ENCODE measurements around the gene MARCHF3. TPM values are rescaled to one million over a fixed set of nuclear protein-coding genes. Genes with fewer than 3 reads are reported as not detected.

The MARCHF3 gene
- total RNA-seq, 5 donors from 2014 or later (not counting 1 experiment from before 2014, with no cell fraction given) = 5.6 to 9.9 (median 7.6) TPM

GRCh38 chr5:127011961-127012644 is 18.3 kb downstream of the MARCHF3 start:
- DNase-seq = no peak

DNA sequence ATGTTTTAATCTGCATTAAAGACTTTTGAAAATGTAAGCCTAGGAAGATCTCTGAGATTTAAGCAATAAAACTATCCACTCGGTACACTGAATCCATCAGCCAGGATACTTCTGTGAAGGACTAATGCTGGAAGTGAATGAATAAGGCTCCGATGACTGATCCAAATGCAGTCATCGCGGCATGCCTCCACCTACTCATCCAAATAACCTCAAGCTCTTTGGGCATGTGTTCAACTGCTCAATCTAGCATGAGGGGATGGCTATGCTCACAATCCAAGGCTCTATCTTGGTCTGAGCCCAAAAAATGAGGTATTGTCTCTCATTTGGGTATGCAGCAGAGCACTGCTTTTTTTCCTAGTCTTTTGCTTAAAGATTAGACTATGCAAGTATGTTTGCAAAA is 19.2 kb downstream of the MARCHF3 start:
- Histone ChIP-seq H3K4me1 (ENCODE audit: control insufficient read depth in 1 of 2, extremely low read depth in 1 of 2, insufficient read depth in 2 of 2, low read length in 2 of 2) (peaks cover 0 to 9% of the 10 kb centered on the region in 2 experiments), H3K36me3 (ENCODE audit: control insufficient read depth in 2 of 2, extremely low read depth in 1 of 2, insufficient read depth in 1 of 2, low read length in 1 of 2) (no peaks in the 10 kb centered on the region), H3K4me3 (ENCODE audit: control insufficient read depth in 1 of 2, extremely low read depth in 1 of 2, low read length in 1 of 2) (no peak overlapping the region), H3K27ac (ENCODE audit: low read length) (no peak overlapping the region), H3K27me3 (replicated peaks in 1 of 2; ENCODE audit: control insufficient read depth in 2 of 2, extremely low read depth in 1 of 2, insufficient read depth in 2 of 2, low read length in 1 of 2) (no peaks in the 10 kb centered on the region), H3K9me3 (no peaks in the 10 kb centered on the region)
- DNase-seq (no peak), ATAC-seq (replicated peaks in 1 of 4) (no peak)
- Mint-ChIP-seq H3K4me3 (no peak overlapping the region), H3K4me1 (peaks cover 32 to 50% (median 40%) of the 10 kb centered on the region in 3 donors), H3K36me3 (no peaks in the 10 kb centered on the region), H3K27me3 (no peaks in the 10 kb centered on the region), H3K9me3 (no peaks in the 10 kb centered on the region), H3K27ac (no peak overlapping the region)
- WGBS (ENCODE audit: insufficient coverage) = no CpG with 5 or more reads among the region's 4 CpGs
- ChIA-PET POLR2A (interaction anchor here (0.6 to 1.0 kb wide), 2 partner anchors 13 to 198 kb away, joined by 3 to 7 read pairs; no protein-coding TSS in a partner anchor), CTCF (interaction anchor here in 1 of 2 donors (0.8 kb wide), 1 partner anchor 669 kb away, joined by 3 read pairs; no protein-coding TSS in a partner anchor)

More at GRCh38 chr5:127011961-127012644, 18.3 kb downstream of the MARCHF3 start:
- 0% methylated on average over 1 of the region's 2 CpGs for WGBS (ENCODE audit: insufficient coverage)
- ChIA-PET POLR2A (no interaction called here), CTCF (no interaction called here)
- no peaks in the 10 kb centered on the region for H3K9me3 ChIP-seq
- H3K36me3 Mint-ChIP-seq = no peaks in the 10 kb centered on the region
- H3K27ac ChIP-seq (ENCODE audit: low read length) = no peak overlapping the region
- peaks cover 0 to 9% of the 10 kb centered on the region in 2 experiments for H3K4me1 ChIP-seq (ENCODE audit: control insufficient read depth in 1 of 2, extremely low read depth in 1 of 2, insufficient read depth in 2 of 2, low read length in 2 of 2)
- H3K4me3 ChIP-seq (ENCODE audit: control insufficient read depth in 1 of 2, extremely low read depth in 1 of 2, low read length in 1 of 2) = no peak overlapping the region
- H3K4me3 Mint-ChIP-seq = no peak overlapping the region
- H3K9me3 Mint-ChIP-seq = no peaks in the 10 kb centered on the region
- no peaks in the 10 kb centered on the region for H3K36me3 ChIP-seq (ENCODE audit: control insufficient read depth in 2 of 2, extremely low read depth in 1 of 2, insufficient read depth in 1 of 2, low read length in 1 of 2)
- no peaks in the 10 kb centered on the region for H3K27me3 Mint-ChIP-seq
- H3K27me3 ChIP-seq (replicated peaks in 1 of 2; ENCODE audit: control insufficient read depth in 2 of 2, extremely low read depth in 1 of 2, insufficient read depth in 2 of 2, low read length in 1 of 2) = no peaks in the 10 kb centered on the region
- ATAC-seq (replicated peaks in 1 of 4) = no peak
- peaks cover 29 to 54% (median 35%) of the 10 kb centered on the region in 3 donors for H3K4me1 Mint-ChIP-seq
- H3K27ac Mint-ChIP-seq = no peak overlapping the region

GRCh38 chr5:127010362-127010761 is 20.0 kb downstream of the MARCHF3 start:
- H3K9me3 ChIP-seq = no peaks in the 10 kb centered on the region
- POLR2A ChIA-PET = no interaction called here
- no peaks in the 10 kb centered on the region for H3K36me3 Mint-ChIP-seq
- H3K4me1 ChIP-seq (ENCODE audit: control insufficient read depth in 1 of 2, extremely low read depth in 1 of 2, insufficient read depth in 2 of 2, low read length in 2 of 2) = peaks cover 0 to 9% of the 10 kb centered on the region in 2 experiments
- H3K9me3 Mint-ChIP-seq = no peaks in the 10 kb centered on the region
- no peaks in the 10 kb centered on the region for H3K27me3 Mint-ChIP-seq
- CTCF ChIA-PET = interaction anchor here in 1 of 2 donors (0.8 kb wide), 1 partner anchor 668 kb away, joined by 3 read pairs; no protein-coding TSS in a partner anchor
- no peak for ATAC-seq (replicated peaks in 1 of 4)
- H3K27ac ChIP-seq (ENCODE audit: low read length) = no peak overlapping the region
- no peak overlapping the region for H3K4me3 ChIP-seq (ENCODE audit: control insufficient read depth in 1 of 2, extremely low read depth in 1 of 2, low read length in 1 of 2)
- DNase-seq = no peak
- no peaks in the 10 kb centered on the region for H3K36me3 ChIP-seq (ENCODE audit: control insufficient read depth in 2 of 2, extremely low read depth in 1 of 2, insufficient read depth in 1 of 2, low read length in 1 of 2)
- 80% methylated on average over 1 of the region's 2 CpGs for WGBS (ENCODE audit: insufficient coverage)
- no peak overlapping the region for H3K4me3 Mint-ChIP-seq
- H3K4me1 Mint-ChIP-seq = peaks cover 30 to 44% (median 40%) of the 10 kb centered on the region in 3 donors
- no peak overlapping the region for H3K27ac Mint-ChIP-seq
- H3K27me3 ChIP-seq (replicated peaks in 1 of 2; ENCODE audit: control insufficient read depth in 2 of 2, extremely low read depth in 1 of 2, insufficient read depth in 2 of 2, low read length in 1 of 2) = no peaks in the 10 kb centered on the region

- Mint-ChIP-seq H3K4me3 (no peak overlapping the region), H3K4me1 (peaks cover 30 to 38% (median 36%) of the 10 kb centered on the region in 3 donors), H3K27ac (no peak overlapping the region), H3K9me3 (no peaks in the 10 kb centered on the region), H3K36me3 (no peaks in the 10 kb centered on the region), H3K27me3 (no peaks in the 10 kb centered on the region)
- Histone ChIP-seq H3K9me3 (no peaks in the 10 kb centered on the region), H3K27me3 (replicated peaks in 1 of 2; ENCODE audit: control insufficient read depth in 2 of 2, extremely low read depth in 1 of 2, insufficient read depth in 2 of 2, low read length in 1 of 2) (no peaks in the 10 kb centered on the region), H3K27ac (ENCODE audit: low read length) (no peak overlapping the region), H3K4me3 (ENCODE audit: control insufficient read depth in 1 of 2, extremely low read depth in 1 of 2, low read length in 1 of 2) (no peak overlapping the region), H3K36me3 (ENCODE audit: control insufficient read depth in 2 of 2, extremely low read depth in 1 of 2, insufficient read depth in 1 of 2, low read length in 1 of 2) (no peaks in the 10 kb centered on the region), H3K4me1 (ENCODE audit: control insufficient read depth in 1 of 2, extremely low read depth in 1 of 2, insufficient read depth in 2 of 2, low read length in 2 of 2) (peaks cover 0 to 9% of the 10 kb centered on the region in 2 experiments)
- ChIA-PET CTCF (no interaction called here), POLR2A (no interaction called here)
- WGBS (ENCODE audit: insufficient coverage) = no CpG with 5 or more reads among the region's 1 CpG
- no peak for DNase-seq
- no peak for ATAC-seq (replicated peaks in 1 of 4)
These were observed 20.6 kb downstream of the MARCHF3 start for GRCh38 chr5:127009784-127010183.

GRCh38 chr5:127008300-127008975 is 21.9 kb downstream of the MARCHF3 start:
- Histone ChIP-seq H3K9me3 (no peaks in the 10 kb centered on the region), H3K27ac (ENCODE audit: low read length) (no peak overlapping the region), H3K4me3 (ENCODE audit: control insufficient read depth in 1 of 2, extremely low read depth in 1 of 2, low read length in 1 of 2) (no peak overlapping the region), H3K4me1 (ENCODE audit: control insufficient read depth in 1 of 2, extremely low read depth in 1 of 2, insufficient read depth in 2 of 2, low read length in 2 of 2) (peaks cover 0 to 9% of the 10 kb centered on the region in 2 experiments), H3K27me3 (replicated peaks in 1 of 2; ENCODE audit: control insufficient read depth in 2 of 2, extremely low read depth in 1 of 2, insufficient read depth in 2 of 2, low read length in 1 of 2) (no peaks in the 10 kb centered on the region), H3K36me3 (ENCODE audit: control insufficient read depth in 2 of 2, extremely low read depth in 1 of 2, insufficient read depth in 1 of 2, low read length in 1 of 2) (no peaks in the 10 kb centered on the region)
- Mint-ChIP-seq H3K27me3 (no peaks in the 10 kb centered on the region), H3K4me1 (peaks cover 18 to 26% (median 25%) of the 10 kb centered on the region in 3 donors), H3K9me3 (no peaks in the 10 kb centered on the region), H3K4me3 (no peak overlapping the region), H3K27ac (no peak overlapping the region), H3K36me3 (no peaks in the 10 kb centered on the region)
- no CpG with 5 or more reads among the region's 6 CpGs for WGBS (ENCODE audit: insufficient coverage)
- DNase-seq (no peak), ATAC-seq (replicated peaks in 1 of 4) (no peak)
- POLR2A ChIA-PET = no interaction called here
- CTCF ChIA-PET = no interaction called here

GRCh38 chr5:127007522-127007921 is 22.8 kb downstream of the MARCHF3 start:
- no peaks in the 10 kb centered on the region for H3K36me3 ChIP-seq (ENCODE audit: control insufficient read depth in 2 of 2, extremely low read depth in 1 of 2, insufficient read depth in 1 of 2, low read length in 1 of 2)
- peaks cover 13 to 22% (median 17%) of the 10 kb centered on the region in 3 donors for H3K4me1 Mint-ChIP-seq
- ChIA-PET POLR2A (no interaction called here), CTCF (interaction anchor here in 1 of 2 donors (0.6 kb wide), 1 partner anchor 527 kb away, joined by 3 read pairs; no protein-coding TSS in a partner anchor)
- H3K36me3 Mint-ChIP-seq = no peaks in the 10 kb centered on the region
- H3K9me3 Mint-ChIP-seq = no peaks in the 10 kb centered on the region
- no peak overlapping the region for H3K27ac ChIP-seq (ENCODE audit: low read length)
- no peaks in the 10 kb centered on the region for H3K9me3 ChIP-seq
- H3K4me3 ChIP-seq (ENCODE audit: control insufficient read depth in 1 of 2, extremely low read depth in 1 of 2, low read length in 1 of 2) = no peak overlapping the region
- ATAC-seq (replicated peaks in 1 of 4) (no peak), DNase-seq (no peak)
- H3K4me1 ChIP-seq (ENCODE audit: control insufficient read depth in 1 of 2, extremely low read depth in 1 of 2, insufficient read depth in 2 of 2, low read length in 2 of 2) = peaks cover 0 to 8% of the 10 kb centered on the region in 2 experiments
- H3K27me3 Mint-ChIP-seq = no peaks in the 10 kb centered on the region
- no peak overlapping the region for H3K27ac Mint-ChIP-seq
- H3K27me3 ChIP-seq (replicated peaks in 1 of 2; ENCODE audit: control insufficient read depth in 2 of 2, extremely low read depth in 1 of 2, insufficient read depth in 2 of 2, low read length in 1 of 2) = no peaks in the 10 kb centered on the region
- H3K4me3 Mint-ChIP-seq = no peak overlapping the region
- no CpG with 5 or more reads among the region's 1 CpG for WGBS (ENCODE audit: insufficient coverage)

Measured in T-cell (primary cell).